Measurements from ENCODE around the gene MTIF2. TPM values are rescaled to one million over a fixed set of nuclear protein-coding genes. Genes with fewer than 3 reads are reported as not detected.

Gene MTIF2
- total RNA-seq, 1 donor from 2014 or later = 23.1 TPM

DNA sequence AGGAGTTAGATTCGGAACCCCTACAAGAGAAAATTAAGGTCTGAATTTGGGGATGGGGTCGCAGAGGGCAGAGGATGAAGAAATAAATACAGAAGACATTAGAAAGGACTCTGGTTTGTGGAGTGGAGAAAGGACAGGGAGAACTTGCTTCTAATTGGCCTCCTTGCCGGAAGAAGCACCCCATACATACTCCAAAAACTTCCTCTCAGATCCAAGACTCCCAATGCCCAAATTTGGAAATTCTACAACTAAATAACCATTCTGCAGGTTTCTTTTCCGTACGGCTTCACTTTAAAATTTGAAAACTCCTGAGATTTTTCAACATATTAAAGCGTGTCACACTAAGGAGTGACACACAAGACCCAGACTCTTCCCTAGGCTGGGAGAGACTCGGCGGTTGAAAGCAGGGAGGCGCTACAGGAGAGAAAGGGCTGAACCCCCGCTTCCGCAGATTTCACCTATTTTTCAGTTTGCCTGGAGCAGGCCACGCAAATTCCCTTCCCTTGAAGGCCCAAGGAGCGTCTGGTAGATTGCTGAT is 37.4 kb downstream of the MTIF2 start:
- peaks cover 28% of the 10 kb centered on the region for H3K36me3 ChIP-seq (ENCODE audit: insufficient read depth, low read length)
- H3K4me3 Mint-ChIP-seq (ENCODE audit: unreplicated experiment) = peak overlapping the region; percentile 95
- peaks cover 35% of the 10 kb centered on the region for H3K4me1 Mint-ChIP-seq (ENCODE audit: low read depth, unreplicated experiment)
- peak overlapping the region; percentile 93 for H3K4me2 ChIP-seq (ENCODE audit: low read length)
- H3K27me3 Mint-ChIP-seq (ENCODE audit: low read depth, unreplicated experiment) = no peaks in the 10 kb centered on the region
- peaks cover 40% of the 10 kb centered on the region for H4K20me1 ChIP-seq (ENCODE audit: insufficient read depth, low read length)
- peak overlapping the region; percentile 97 for H3K4me3 ChIP-seq (ENCODE audit: insufficient read depth, low read depth, low read length)
- no peaks in the 10 kb centered on the region for H3K27me3 ChIP-seq (ENCODE audit: insufficient read depth, low read length)
- peak overlapping the region; percentile 98 for H3K9ac ChIP-seq (ENCODE audit: low read length)
- H3K36me3 Mint-ChIP-seq (ENCODE audit: low read depth, unreplicated experiment) = peaks cover 20% of the 10 kb centered on the region
- peak overlapping the region; percentile 99 for H3K27ac ChIP-seq (ENCODE audit: low read depth, low read length)
- peak overlapping the region; percentile 96 for H3K27ac Mint-ChIP-seq (ENCODE audit: unreplicated experiment)
- DNase-seq (ENCODE audit: low read depth) (peak; percentile 38), FAIRE-seq (no peak)
- H3K9me3 ChIP-seq (ENCODE audit: insufficient read depth, low read depth, low read length) = no peaks in the 10 kb centered on the region
- peaks cover 14% of the 10 kb centered on the region for H3K4me1 ChIP-seq (ENCODE audit: insufficient read depth, low read length)
- peak overlapping the region; percentile 96 for H2AFZ ChIP-seq (ENCODE audit: low read depth, low read length)
- TF ChIP-seq EZH2 (IDR thresholded peaks at IDR 0.05; ENCODE audit: insufficient read depth, low read length) = no peak
- TF ChIP-seq, protein P1, sequence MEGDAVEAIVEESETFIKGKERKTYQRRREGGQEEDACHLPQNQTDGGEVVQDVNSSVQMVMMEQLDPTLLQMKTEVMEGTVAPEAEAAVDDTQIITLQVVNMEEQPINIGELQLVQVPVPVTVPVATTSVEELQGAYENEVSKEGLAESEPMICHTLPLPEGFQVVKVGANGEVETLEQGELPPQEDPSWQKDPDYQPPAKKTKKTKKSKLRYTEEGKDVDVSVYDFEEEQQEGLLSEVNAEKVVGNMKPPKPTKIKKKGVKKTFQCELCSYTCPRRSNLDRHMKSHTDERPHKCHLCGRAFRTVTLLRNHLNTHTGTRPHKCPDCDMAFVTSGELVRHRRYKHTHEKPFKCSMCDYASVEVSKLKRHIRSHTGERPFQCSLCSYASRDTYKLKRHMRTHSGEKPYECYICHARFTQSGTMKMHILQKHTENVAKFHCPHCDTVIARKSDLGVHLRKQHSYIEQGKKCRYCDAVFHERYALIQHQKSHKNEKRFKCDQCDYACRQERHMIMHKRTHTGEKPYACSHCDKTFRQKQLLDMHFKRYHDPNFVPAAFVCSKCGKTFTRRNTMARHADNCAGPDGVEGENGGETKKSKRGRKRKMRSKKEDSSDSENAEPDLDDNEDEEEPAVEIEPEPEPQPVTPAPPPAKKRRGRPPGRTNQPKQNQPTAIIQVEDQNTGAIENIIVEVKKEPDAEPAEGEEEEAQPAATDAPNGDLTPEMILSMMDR (IDR thresholded peaks at IDR 0.05; ENCODE audit: insufficient read depth, low read depth, low read length) = no peak
- peaks cover 85% of the 10 kb centered on the region for H3K79me2 ChIP-seq (ENCODE audit: insufficient read depth, low read length)
- no peaks in the 10 kb centered on the region for H3K9me3 Mint-ChIP-seq (ENCODE audit: unreplicated experiment)

DNA sequence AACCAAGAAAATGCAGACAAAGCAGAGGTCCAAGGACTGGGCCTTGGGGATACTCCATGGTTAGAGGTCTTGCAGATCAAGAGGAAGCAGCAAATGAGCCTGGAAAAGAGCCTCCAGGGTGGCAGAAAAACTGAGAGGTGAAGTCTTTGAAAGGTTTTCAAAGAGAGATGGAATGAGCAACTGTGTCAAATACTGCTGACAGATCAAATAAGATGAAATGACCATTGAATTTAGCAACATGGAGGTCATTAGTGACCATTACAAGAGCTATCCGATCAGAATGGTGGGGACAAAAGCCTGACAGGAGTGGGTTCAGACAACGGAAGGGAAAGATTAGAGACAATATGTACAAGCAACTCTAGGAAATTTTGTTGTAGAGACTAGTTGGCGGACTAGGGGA is 38.5 kb downstream of the MTIF2 start:
- TF ChIP-seq, protein P1 (IDR thresholded peaks at IDR 0.05; ENCODE audit: insufficient read depth, low read depth, low read length) = no peak
- no peak for TF ChIP-seq EZH2 (IDR thresholded peaks at IDR 0.05; ENCODE audit: insufficient read depth, low read length)
- peak overlapping the region; percentile 96 for H3K27ac Mint-ChIP-seq (ENCODE audit: unreplicated experiment)
- Histone ChIP-seq H4K20me1 (ENCODE audit: insufficient read depth, low read length) (peaks cover 30% of the 10 kb centered on the region), H3K9me3 (ENCODE audit: insufficient read depth, low read depth, low read length) (no peaks in the 10 kb centered on the region), H3K79me2 (ENCODE audit: insufficient read depth, low read length) (peaks cover 82% of the 10 kb centered on the region), H3K27me3 (ENCODE audit: insufficient read depth, low read length) (no peaks in the 10 kb centered on the region), H3K4me3 (ENCODE audit: insufficient read depth, low read depth, low read length) (no peak overlapping the region), H3K4me2 (ENCODE audit: low read length) (peak overlapping the region; percentile 93), H3K9ac (ENCODE audit: low read length) (no peak overlapping the region), H2AFZ (ENCODE audit: low read depth, low read length) (no peak overlapping the region), H3K36me3 (ENCODE audit: insufficient read depth, low read length) (peaks cover 19% of the 10 kb centered on the region), H3K27ac (ENCODE audit: low read depth, low read length) (no peak overlapping the region), H3K4me1 (ENCODE audit: insufficient read depth, low read length) (peaks cover 14% of the 10 kb centered on the region)
- H3K4me3 Mint-ChIP-seq (ENCODE audit: unreplicated experiment) = peak overlapping the region; percentile 95
- no peaks in the 10 kb centered on the region for H3K9me3 Mint-ChIP-seq (ENCODE audit: unreplicated experiment)
- DNase-seq (ENCODE audit: low read depth) (no peak), FAIRE-seq (no peak)
- H3K36me3 Mint-ChIP-seq (ENCODE audit: low read depth, unreplicated experiment) = peaks cover 17% of the 10 kb centered on the region
- no peaks in the 10 kb centered on the region for H3K27me3 Mint-ChIP-seq (ENCODE audit: low read depth, unreplicated experiment)
- H3K4me1 Mint-ChIP-seq (ENCODE audit: low read depth, unreplicated experiment) = peaks cover 34% of the 10 kb centered on the region

DNA sequence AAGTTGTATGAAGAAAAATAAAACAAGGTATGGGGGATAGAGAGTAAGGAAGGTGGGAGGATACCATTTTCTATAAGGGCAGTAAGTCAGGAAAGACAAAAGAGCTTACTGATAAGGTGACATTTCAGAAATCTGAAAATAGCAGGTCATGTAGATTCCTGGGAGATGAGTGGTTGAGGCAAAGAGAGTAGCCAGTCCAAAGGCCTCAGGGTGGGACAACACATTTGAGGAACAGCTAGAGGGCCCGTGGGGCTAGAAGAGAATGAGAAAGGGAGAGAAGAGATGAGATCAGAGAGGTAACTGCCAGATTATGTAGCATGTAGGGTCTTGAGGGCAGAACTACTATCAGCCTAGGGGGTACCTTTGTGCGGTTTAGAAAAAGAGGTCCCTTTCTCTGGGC is 39.8 kb downstream of the MTIF2 start:
- Histone ChIP-seq H3K27ac (ENCODE audit: low read depth, low read length) (no peak overlapping the region), H3K4me3 (ENCODE audit: insufficient read depth, low read depth, low read length) (no peak overlapping the region), H3K27me3 (ENCODE audit: insufficient read depth, low read length) (no peaks in the 10 kb centered on the region), H3K9ac (ENCODE audit: low read length) (no peak overlapping the region), H3K4me1 (ENCODE audit: insufficient read depth, low read length) (peaks cover 9% of the 10 kb centered on the region), H3K36me3 (ENCODE audit: insufficient read depth, low read length) (peaks cover 5% of the 10 kb centered on the region), H3K79me2 (ENCODE audit: insufficient read depth, low read length) (peaks cover 69% of the 10 kb centered on the region), H2AFZ (ENCODE audit: low read depth, low read length) (no peak overlapping the region), H4K20me1 (ENCODE audit: insufficient read depth, low read length) (peaks cover 17% of the 10 kb centered on the region), H3K4me2 (ENCODE audit: low read length) (no peak overlapping the region), H3K9me3 (ENCODE audit: insufficient read depth, low read depth, low read length) (no peaks in the 10 kb centered on the region)
- no peak for FAIRE-seq
- no peaks in the 10 kb centered on the region for H3K9me3 Mint-ChIP-seq (ENCODE audit: unreplicated experiment)
- H3K27ac Mint-ChIP-seq (ENCODE audit: unreplicated experiment) = no peak overlapping the region
- no peaks in the 10 kb centered on the region for H3K27me3 Mint-ChIP-seq (ENCODE audit: low read depth, unreplicated experiment)
- peaks cover 27% of the 10 kb centered on the region for H3K4me1 Mint-ChIP-seq (ENCODE audit: low read depth, unreplicated experiment)
- DNase-seq (ENCODE audit: low read depth) = no peak
- H3K36me3 Mint-ChIP-seq (ENCODE audit: low read depth, unreplicated experiment) = peaks cover 14% of the 10 kb centered on the region
- TF ChIP-seq, protein P1 (IDR thresholded peaks at IDR 0.05; ENCODE audit: insufficient read depth, low read depth, low read length) = no peak
- TF ChIP-seq EZH2 (IDR thresholded peaks at IDR 0.05; ENCODE audit: insufficient read depth, low read length) = no peak
- H3K4me3 Mint-ChIP-seq (ENCODE audit: unreplicated experiment) = peak overlapping the region; percentile 36
